Neural cell (in vitro differentiated cells): ENCODE measurements around the gene EVC. TPM values are rescaled to one million over a fixed set of nuclear protein-coding genes. Genes with fewer than 3 reads are reported as not detected.

ENCODE experiments used
- H2AFZ ChIP-seq: fragments of 200-600, 300-800 bp; sonication (generic), shearing (Covaris generic); 2 replicates; pipeline ENCODE4 v1.6.0; 2014; ENCODE audit warnings: low read depth, mild to moderate bottlenecking, antibody characterized with exemption, low read length, moderate library complexity
- H3F3A ChIP-seq: fragments of 200-600 bp; shearing (Covaris generic); 2 replicates; pipeline ENCODE4 v1.6.1; 2016; ENCODE audit warnings: mild to moderate bottlenecking, moderate library complexity, mixed read lengths, antibody characterized with exemption, low read length; ENCODE audit not compliant: insufficient read depth, poor library complexity, severe bottlenecking
- H3K27ac ChIP-seq: fragments of 200-600, 300-800 bp; sonication (generic), shearing (Covaris generic); 2 replicates; pipeline ENCODE4 v1.5.1; 2014; ENCODE audit warnings: mild to moderate bottlenecking, low read length, moderate library complexity
- H3K27me3 ChIP-seq: fragments of 300-800, 200-600 bp; sonication (generic), shearing (Covaris generic); 2 replicates; pipeline ENCODE4 v1.6.0; 2014; ENCODE audit warnings: mild to moderate bottlenecking, low read depth, low read length, moderate library complexity; ENCODE audit not compliant: insufficient read depth
- H3K36me3 ChIP-seq: fragments of 300-800, 200-600 bp; sonication (generic), shearing (Covaris generic); 2 replicates; pipeline ENCODE4 v1.5.1; 2014; ENCODE audit warnings: mild to moderate bottlenecking, antibody characterized with exemption, low read length, moderate library complexity; ENCODE audit not compliant: insufficient read depth
- H3K4me2 ChIP-seq: fragments of 300-800, 200-600 bp; sonication (generic), shearing (Covaris generic); 2 replicates; pipeline ENCODE4 v1.6.0; 2014; ENCODE audit warnings: mild to moderate bottlenecking, low read length
- H3K4me3 ChIP-seq: fragments of 300-800, 200-600 bp; sonication (generic), shearing (Covaris generic); 2 replicates; pipeline ENCODE4 v1.5.1; 2014; ENCODE audit warnings: mild to moderate bottlenecking, low read length, moderate library complexity
- H3K79me2 ChIP-seq: fragments of 200-600 bp; shearing (Covaris generic); replicated peaks from 2 replicates; pipeline ENCODE4 v1.6.0; 2014; ENCODE audit warnings: mild to moderate bottlenecking, low read length, moderate library complexity; ENCODE audit not compliant: insufficient read depth
- H3K9ac ChIP-seq: fragments of 300-800, 200-600 bp; sonication (generic), shearing (Covaris generic); 2 replicates; pipeline ENCODE4 v1.6.1; 2016; ENCODE audit warnings: mild to moderate bottlenecking, low read length, mixed read lengths
- H3K9me2 ChIP-seq: fragments of 200-600 bp; shearing (Covaris generic); 2 replicates; pipeline ENCODE4 v1.6.1; 2016; ENCODE audit warnings: mild to moderate bottlenecking, low read length, mixed read lengths; ENCODE audit not compliant: insufficient read depth
- H3K9me3 ChIP-seq: fragments of 200-600, 300-800 bp; sonication (generic), shearing (Covaris generic); 2 replicates; pipeline ENCODE4 v1.6.1; 2016; ENCODE audit warnings: mild to moderate bottlenecking, mixed run types, low read length, moderate library complexity, mixed read lengths
- H4K20me1 ChIP-seq: fragments of 200-600 bp; shearing (Covaris generic); 2 replicates; pipeline ENCODE4 v1.6.1; 2016; ENCODE audit warnings: mild to moderate bottlenecking, mixed run types; ENCODE audit not compliant: insufficient read depth
- EP300 ChIP-seq: fragments of 450-650 bp; conservative IDR thresholded peaks from 2 replicates; pipeline ENCODE4 v1.6.1; 2014; ENCODE audit warnings: antibody characterized with exemption, mild to moderate bottlenecking, moderate library complexity; ENCODE audit not compliant: poor library complexity, severe bottlenecking
- EZH2 ChIP-seq: fragments of 200-600, 300-800 bp; shearing (Covaris generic), sonication (generic); IDR thresholded peaks from 2 replicates; pipeline ENCODE4 v1.6.1; 2014; ENCODE audit warnings: antibody characterized with exemption, low read length, borderline replicate concordance, mild to moderate bottlenecking; ENCODE audit not compliant: insufficient read depth, poor library complexity, severe bottlenecking
- MXI1 ChIP-seq: fragments of 450-650 bp; conservative IDR thresholded peaks from 2 replicates; pipeline ENCODE4 v1.6.1; 2014; ENCODE audit warnings: antibody characterized with exemption, mild to moderate bottlenecking; ENCODE audit not compliant: poor library complexity, severe bottlenecking
- POLR2AphosphoS5 ChIP-seq: IDR thresholded peaks from 2 replicates; pipeline ENCODE4 v1.6.1; 2012
- RAD21 ChIP-seq: fragments of 450-650 bp; conservative IDR thresholded peaks from 2 replicates; pipeline ENCODE4 v1.6.1; 2014; ENCODE audit warnings: antibody characterized with exemption, mild to moderate bottlenecking, moderate library complexity
- SMC3 ChIP-seq: fragments of 450-650 bp; conservative IDR thresholded peaks from 2 replicates; pipeline ENCODE4 v1.6.1; 2014; ENCODE audit warnings: antibody characterized with exemption, mild to moderate bottlenecking, moderate library complexity; ENCODE audit not compliant: poor library complexity
- TAF1 ChIP-seq: IDR thresholded peaks from 2 replicates; pipeline ENCODE4 v1.6.1; 2012; ENCODE audit warnings: low read depth
- polyA plus RNA-seq: library from polyadenylated mRNA; depleted of rRNA; stranded (reverse); fragments of >200 nt; gene quantifications from 2 replicates; pipeline ENCODE4 v1.2.3, GENCODE V29; 2014
- TF ChIP-seq, protein P1 (sequence below): IDR thresholded peaks from 2 replicates; pipeline ENCODE4 v1.6.1; 2012; ENCODE audit warnings: borderline replicate concordance
- TF ChIP-seq, protein P2 (sequence below): fragments of 450-650 bp; IDR thresholded peaks from 2 replicates; pipeline ENCODE4 v1.5.1; 2014; ENCODE audit warnings: antibody characterized with exemption, mild to moderate bottlenecking, moderate library complexity; ENCODE audit not compliant: poor library complexity, severe bottlenecking

The EVC gene
- polyA plus RNA-seq, 1 donor from 2014 or later: 0.48 TPM

DNA sequence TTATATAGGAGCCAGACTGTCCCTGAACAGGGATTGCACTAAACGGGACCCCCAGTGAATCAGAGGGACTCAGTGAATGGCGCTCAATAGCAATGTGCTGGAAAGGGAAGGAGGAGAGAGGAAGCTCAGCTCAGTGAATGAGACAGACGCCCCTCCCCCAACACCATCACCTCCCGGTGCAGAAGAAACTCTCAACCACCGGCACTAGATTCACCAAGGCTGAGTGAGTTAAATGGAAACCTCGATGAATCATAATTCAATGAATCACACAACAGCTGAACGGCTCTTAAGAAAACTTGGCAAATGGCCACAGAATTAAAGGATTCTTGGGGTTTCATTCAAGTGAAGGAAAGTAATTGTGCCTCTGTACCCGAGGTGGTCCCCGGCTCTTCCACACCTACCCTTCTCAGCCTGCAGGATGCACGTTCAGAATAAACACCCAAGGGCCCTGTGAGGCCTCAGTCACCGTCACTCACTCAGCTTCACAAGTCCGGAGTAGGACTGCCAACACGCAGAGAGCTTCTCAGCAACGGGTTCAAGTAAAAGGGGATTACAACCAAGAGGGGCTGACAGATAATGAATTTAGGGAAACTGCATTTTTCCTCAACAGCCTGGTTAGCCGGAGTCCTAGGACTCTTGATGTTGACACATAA is 152.6 kb downstream of the EVC start:
- no peak overlapping the region for H3K27ac ChIP-seq
- no peak overlapping the region for H3K4me2 ChIP-seq
- peaks cover 80% of the 10 kb centered on the region for H3K79me2 ChIP-seq
- H4K20me1 ChIP-seq: peaks cover 58% of the 10 kb centered on the region
- H3F3A ChIP-seq: no peaks in the 10 kb centered on the region
- TF ChIP-seq TAF1 (no peak), EZH2 (no peak), SMC3 (no peak), MXI1 (no peak), EP300 (no peak), RAD21 (no peak), POLR2AphosphoS5 (no peak)
- TF ChIP-seq, protein P1, sequence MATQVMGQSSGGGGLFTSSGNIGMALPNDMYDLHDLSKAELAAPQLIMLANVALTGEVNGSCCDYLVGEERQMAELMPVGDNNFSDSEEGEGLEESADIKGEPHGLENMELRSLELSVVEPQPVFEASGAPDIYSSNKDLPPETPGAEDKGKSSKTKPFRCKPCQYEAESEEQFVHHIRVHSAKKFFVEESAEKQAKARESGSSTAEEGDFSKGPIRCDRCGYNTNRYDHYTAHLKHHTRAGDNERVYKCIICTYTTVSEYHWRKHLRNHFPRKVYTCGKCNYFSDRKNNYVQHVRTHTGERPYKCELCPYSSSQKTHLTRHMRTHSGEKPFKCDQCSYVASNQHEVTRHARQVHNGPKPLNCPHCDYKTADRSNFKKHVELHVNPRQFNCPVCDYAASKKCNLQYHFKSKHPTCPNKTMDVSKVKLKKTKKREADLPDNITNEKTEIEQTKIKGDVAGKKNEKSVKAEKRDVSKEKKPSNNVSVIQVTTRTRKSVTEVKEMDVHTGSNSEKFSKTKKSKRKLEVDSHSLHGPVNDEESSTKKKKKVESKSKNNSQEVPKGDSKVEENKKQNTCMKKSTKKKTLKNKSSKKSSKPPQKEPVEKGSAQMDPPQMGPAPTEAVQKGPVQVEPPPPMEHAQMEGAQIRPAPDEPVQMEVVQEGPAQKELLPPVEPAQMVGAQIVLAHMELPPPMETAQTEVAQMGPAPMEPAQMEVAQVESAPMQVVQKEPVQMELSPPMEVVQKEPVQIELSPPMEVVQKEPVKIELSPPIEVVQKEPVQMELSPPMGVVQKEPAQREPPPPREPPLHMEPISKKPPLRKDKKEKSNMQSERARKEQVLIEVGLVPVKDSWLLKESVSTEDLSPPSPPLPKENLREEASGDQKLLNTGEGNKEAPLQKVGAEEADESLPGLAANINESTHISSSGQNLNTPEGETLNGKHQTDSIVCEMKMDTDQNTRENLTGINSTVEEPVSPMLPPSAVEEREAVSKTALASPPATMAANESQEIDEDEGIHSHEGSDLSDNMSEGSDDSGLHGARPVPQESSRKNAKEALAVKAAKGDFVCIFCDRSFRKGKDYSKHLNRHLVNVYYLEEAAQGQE: no peak
- TF ChIP-seq, protein P2, sequence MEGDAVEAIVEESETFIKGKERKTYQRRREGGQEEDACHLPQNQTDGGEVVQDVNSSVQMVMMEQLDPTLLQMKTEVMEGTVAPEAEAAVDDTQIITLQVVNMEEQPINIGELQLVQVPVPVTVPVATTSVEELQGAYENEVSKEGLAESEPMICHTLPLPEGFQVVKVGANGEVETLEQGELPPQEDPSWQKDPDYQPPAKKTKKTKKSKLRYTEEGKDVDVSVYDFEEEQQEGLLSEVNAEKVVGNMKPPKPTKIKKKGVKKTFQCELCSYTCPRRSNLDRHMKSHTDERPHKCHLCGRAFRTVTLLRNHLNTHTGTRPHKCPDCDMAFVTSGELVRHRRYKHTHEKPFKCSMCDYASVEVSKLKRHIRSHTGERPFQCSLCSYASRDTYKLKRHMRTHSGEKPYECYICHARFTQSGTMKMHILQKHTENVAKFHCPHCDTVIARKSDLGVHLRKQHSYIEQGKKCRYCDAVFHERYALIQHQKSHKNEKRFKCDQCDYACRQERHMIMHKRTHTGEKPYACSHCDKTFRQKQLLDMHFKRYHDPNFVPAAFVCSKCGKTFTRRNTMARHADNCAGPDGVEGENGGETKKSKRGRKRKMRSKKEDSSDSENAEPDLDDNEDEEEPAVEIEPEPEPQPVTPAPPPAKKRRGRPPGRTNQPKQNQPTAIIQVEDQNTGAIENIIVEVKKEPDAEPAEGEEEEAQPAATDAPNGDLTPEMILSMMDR: no peak
- no peak overlapping the region for H3K4me3 ChIP-seq
- no peaks in the 10 kb centered on the region for H3K27me3 ChIP-seq
- no peak overlapping the region for H3K9ac ChIP-seq
- no peaks in the 10 kb centered on the region for H3K9me3 ChIP-seq
- no peaks in the 10 kb centered on the region for H3K9me2 ChIP-seq
- H3K36me3 ChIP-seq: peaks cover 12% of the 10 kb centered on the region
- no peak overlapping the region for H2AFZ ChIP-seq

Other genes with a start within 250 kb of the EVC start
- gene EVC2, start 2.6 kb upstream of the EVC start, polyA plus RNA-seq: 0.27 and 0.36 TPM in 2 replicates
- 642 and 752 TPM in 2 replicates for gene CRMP1, start 181.9 kb downstream of the EVC start, polyA plus RNA-seq